Endothelial cell of umbilical vein (primary cell): ENCODE results near the gene LPAR6. TPM values are rescaled to one million over a fixed set of nuclear protein-coding genes. Genes with fewer than 3 reads are reported as not detected.
"Not testable (repeated sequence)": the region's sequence is repeated elsewhere in the genome, so short reads cannot be mapped to it uniquely, and the experiment has no call there.

Source experiments
- BruUV-seq: library from RNA; stranded (reverse); fragments of 400-500 nt; replicated peaks from 2 replicates; lab custom pipeline; 2021; lab: Mats Ljungman, UMichigan
- CTCF ChIA-PET: fragments of 300-600, 350-600 bp; sonication (Branson Sonifier 250); formaldehyde crosslinking; loops from one replicate; lab custom pipeline; 2021; ENCODE audit warnings: antibody characterized with exemption, inconsistent platforms; lab: Charles Lee
- POLR2A ChIA-PET: fragments of 300-600, 350-600 bp; sonication (Branson Sonifier 250); formaldehyde crosslinking; loops from one replicate; lab custom pipeline; 2021; ENCODE audit warnings: antibody characterized with exemption, inconsistent platforms; lab: Charles Lee
- DNase-seq: peaks from one replicate; pipeline ENCODE4 v3.0.0-alpha.2; 2011; ENCODE audit warnings: low read depth, low spot score
- FAIRE-seq: peaks from 2 replicates; lab custom pipeline; 2011; peaks lifted over from hg19 to GRCh38; lab: Jason Lieb, UNC
- H2AFZ ChIP-seq: 2 replicates; pipeline ENCODE4 v1.6.0; 2012; ENCODE audit warnings: low read depth, low read length, control low read depth, inconsistent platforms
- H3K27ac ChIP-seq: 2 replicates; pipeline ENCODE4 v1.5.1; 2011; ENCODE audit warnings: low read depth, mild to moderate bottlenecking, control low read depth, low read length, moderate library complexity; ENCODE audit not compliant: insufficient read depth
- H3K27me3 ChIP-seq, 2 experiments: 2 replicates each; pipeline versions ENCODE4 v1.6.0 to v1.6.1; 2011; ENCODE audit warnings: low read length in 2 of 2, mixed read lengths in 1 of 2; ENCODE audit not compliant: control insufficient read depth in 2 of 2, insufficient read depth in 2 of 2
- H3K36me3 ChIP-seq, 2 experiments: 2 replicates in 1 of 2; 3 replicates in 1 of 2; pipeline ENCODE4 v1.5.1; 2011; ENCODE audit warnings: low read length in 2 of 2, mild to moderate bottlenecking in 1 of 2, moderate library complexity in 1 of 2; ENCODE audit not compliant: control insufficient read depth in 2 of 2, insufficient read depth in 2 of 2; ENCODE audit errors: extremely low read depth in 1 of 2
- H3K4me1 ChIP-seq: 3 replicates; pipeline ENCODE4 v1.5.1; 2011; ENCODE audit warnings: mild to moderate bottlenecking, low read length; ENCODE audit not compliant: control insufficient read depth, insufficient read depth; ENCODE audit errors: extremely low read depth
- H3K4me2 ChIP-seq: 2 replicates; pipeline ENCODE4 v1.6.1; 2011; ENCODE audit warnings: low read length, control low read depth, mixed read lengths; ENCODE audit not compliant: insufficient read depth
- H3K4me3 ChIP-seq, 3 experiments: fragments of 200-600 bp in 1 of 3; sonication (generic), shearing (Covaris generic) in 1 of 3; replicated peaks in 1 of 3; 2 replicates each; pipeline ENCODE4 v1.5.1; 2011 to 2016; ENCODE audit warnings: control low read depth in 3 of 3, low read length in 3 of 3, mild to moderate bottlenecking in 2 of 3, inconsistent platforms in 1 of 3, low read depth in 1 of 3, moderate library complexity in 1 of 3; ENCODE audit not compliant: insufficient read depth in 1 of 3
- H3K79me2 ChIP-seq: 2 replicates; pipeline ENCODE4 v1.6.0; 2012; ENCODE audit warnings: low read length, inconsistent platforms; ENCODE audit not compliant: control insufficient read depth, insufficient read depth
- H3K9ac ChIP-seq: replicated peaks from 2 replicates; pipeline ENCODE3; 2011; ENCODE audit warnings: low read length, control low read depth; ENCODE audit not compliant: insufficient read depth; ENCODE audit errors: extremely low read depth
- H3K9me1 ChIP-seq: replicated peaks from 3 replicates; pipeline ENCODE4 v1.6.0; 2011; ENCODE audit warnings: mild to moderate bottlenecking, low read length; ENCODE audit not compliant: control insufficient read depth, insufficient read depth; ENCODE audit errors: extremely low read depth
- H3K9me3 ChIP-seq: replicated peaks from 2 replicates; pipeline ENCODE4 v1.5.1; 2012; ENCODE audit warnings: low read length, inconsistent platforms; ENCODE audit not compliant: control insufficient read depth, insufficient read depth
- H4K20me1 ChIP-seq: replicated peaks from 2 replicates; pipeline ENCODE3; 2011; ENCODE audit warnings: mild to moderate bottlenecking, low read length; ENCODE audit not compliant: control insufficient read depth, insufficient read depth; ENCODE audit errors: extremely low read depth
- POLR2AphosphoS5 ChIP-seq: IDR thresholded peaks from 2 replicates; pipeline ENCODE4 v1.6.1; 2012; ENCODE audit warnings: low read depth, mild to moderate bottlenecking, control low read depth, low read length, moderate library complexity; ENCODE audit not compliant: insufficient read depth
- dilution Hi-C: fragments of 300-500 bp; cut with MboI; formaldehyde crosslinking; loops from one replicate; pipeline ENCODE4 v1.15.0; 2019; ENCODE audit warnings: low sequenced_read_pairs; ENCODE audit not compliant: extremely low pct_ligation_motif_present
- intact Hi-C: fragments of 100-400 bp; cut with micrococcal nuclease; formaldehyde crosslinking; loops from one replicate; pipeline ENCODE4 v1.10.0; 2022
- polyA plus RNA-seq, 4 experiments: library from polyadenylated mRNA; depleted of rRNA in 3 of 4; stranded (reverse) in 3 of 4; unstranded in 1 of 4; fragments of >200 nt; gene quantifications; 2 replicates each; pipeline versions ENCODE4 v1.2.1 to v1.2.3, GENCODE V29; 2011 to 2012; ENCODE audit warnings: missing spikeins in 1 of 4
- total RNA-seq: library from RNA; stranded (reverse); gene quantifications from 2 replicates; pipeline ENCODE4 v1.2.3, GENCODE V29; 2021

The LPAR6 gene
- total and polyA plus RNA-seq, 2 donors (not counting 3 experiments of a cell fraction or from before 2014, with no cell fraction given) = 14.5 to 22.9 TPM

DNA sequence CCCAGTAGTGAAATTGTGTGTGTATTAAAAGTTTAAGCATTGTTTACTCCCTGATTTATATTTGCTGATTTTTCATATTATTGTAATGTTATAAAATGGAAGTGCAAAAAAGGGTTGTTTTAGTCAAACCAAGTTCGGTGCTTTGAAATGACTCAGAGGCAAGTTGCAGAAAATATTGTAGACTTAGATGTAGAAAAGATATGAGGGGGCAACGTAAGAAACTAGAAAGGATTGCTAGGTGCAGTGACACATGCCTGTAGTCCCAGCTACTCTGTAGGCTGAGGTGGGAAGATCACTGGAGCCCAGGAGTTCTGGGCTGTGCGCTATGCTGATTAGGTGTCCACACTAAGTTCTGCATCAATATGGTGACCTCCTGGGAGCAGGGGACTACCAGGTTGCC is 16.1 kb upstream of the LPAR6 start:
- Histone ChIP-seq H3K9me1 (no peaks in the 10 kb centered on the region), H4K20me1 (no peaks in the 10 kb centered on the region), H3K4me2 (peak overlapping the region; percentile 17), H3K27me3 (no peaks in the 10 kb centered on the region), H3K9ac (no peak overlapping the region), H3K4me1 (peaks cover 24% of the 10 kb centered on the region), H3K36me3 (no peaks in the 10 kb centered on the region), H2AFZ (no peak overlapping the region), H3K4me3 (no peak overlapping the region), H3K79me2 (no peaks in the 10 kb centered on the region), H3K9me3 (no peaks in the 10 kb centered on the region), H3K27ac (no peak overlapping the region)
- dilution Hi-C loops = no loop called here
- DNase-seq (no peak), FAIRE-seq (no peak)
- ChIA-PET POLR2A (no interaction called here), CTCF (interaction anchor here (0.9 to 1.8 kb wide), 4 partner anchors 8 to 151 kb away, joined by 3 to 7 read pairs (median 4); partner anchors contain the start of gene LPAR6)
- intact Hi-C loops = loop anchor here (2.0 kb wide), 1 partner anchor 16 kb away; the partner anchor contains the start of gene LPAR6
- no peak for TF ChIP-seq POLR2AphosphoS5
- BruUV-seq = no TSS peak

DNA sequence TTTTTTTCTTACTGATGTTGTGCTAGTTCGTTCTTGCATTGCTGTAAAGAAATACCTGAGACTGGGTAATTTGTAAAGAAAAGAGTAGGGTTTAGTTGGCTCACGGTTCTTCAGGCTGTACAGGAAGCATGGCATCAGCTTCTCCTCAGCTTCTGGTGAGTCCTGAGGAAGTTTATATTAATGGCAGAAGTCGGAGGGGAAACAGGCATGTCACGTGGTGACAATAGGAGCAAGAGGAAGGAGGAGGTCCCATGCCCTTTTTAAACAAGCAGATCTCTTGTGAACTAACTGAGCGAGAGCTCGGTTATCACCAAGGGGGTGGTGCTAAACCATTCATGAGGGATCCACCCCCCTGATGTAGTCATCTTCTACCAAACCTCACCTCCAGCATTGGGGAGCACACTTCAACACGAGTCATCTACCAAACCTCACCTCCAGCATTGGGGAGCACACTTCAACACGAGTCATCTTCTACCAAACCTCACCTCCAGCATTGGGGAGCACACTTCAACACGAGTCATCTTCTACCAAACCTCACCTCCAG is 13.9 kb upstream of the LPAR6 start:
- not testable (repeated sequence) for H3K9me1 ChIP-seq

More for the DNA sequence above, 13.9 kb upstream of the LPAR6 start:
- H2AFZ ChIP-seq, H3K36me3 ChIP-seq, intact Hi-C loops, POLR2A ChIA-PET, FAIRE-seq, dilution Hi-C loops, H4K20me1 ChIP-seq, CTCF ChIA-PET, H3K27me3 ChIP-seq, H3K4me2 ChIP-seq, H3K9ac ChIP-seq, H3K79me2 ChIP-seq, H3K9me3 ChIP-seq, H3K27ac ChIP-seq, H3K4me3 ChIP-seq, DNase-seq, BruUV-seq: not testable (repeated sequence)
- peaks cover 16% of the 10 kb centered on the region for H3K4me1 ChIP-seq
